ENCODE results near the gene POLR3H. TPM values are rescaled to one million over a fixed set of nuclear protein-coding genes. Genes with fewer than 3 reads are reported as not detected.

The POLR3H gene
- total RNA-seq, 1 donor from 2014 or later, result 44.5 TPM

DNA sequence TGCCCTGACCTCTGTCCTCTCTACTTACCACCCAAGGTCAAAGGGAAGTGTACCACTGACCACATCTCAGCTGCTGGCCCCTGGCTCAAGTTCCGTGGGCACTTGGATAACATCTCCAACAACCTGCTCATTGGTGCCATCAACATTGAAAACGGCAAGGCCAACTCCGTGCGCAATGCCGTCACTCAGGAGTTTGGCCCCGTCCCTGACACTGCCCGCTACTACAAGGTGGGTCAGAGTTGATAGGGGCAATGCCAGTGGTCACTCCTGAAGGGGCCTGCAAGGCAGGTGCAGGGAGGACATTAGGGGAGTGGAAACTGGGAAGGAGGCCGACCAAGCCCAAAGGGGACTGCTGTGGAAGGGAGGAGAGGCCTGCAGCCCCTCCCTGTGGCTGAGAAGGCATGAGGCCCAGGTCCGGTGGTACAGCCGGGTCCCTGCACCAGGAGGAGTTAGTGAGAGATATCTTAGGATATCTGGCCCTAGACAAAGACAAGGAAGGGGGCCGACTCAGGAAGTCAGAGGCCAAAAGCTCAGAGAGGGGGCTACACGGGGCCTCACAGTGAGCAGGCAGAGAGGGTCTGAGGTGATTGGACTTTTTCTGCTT is 17.9 kb downstream of the POLR3H start:
- H2AFZ ChIP-seq (ENCODE audit: low read depth, low read length), result no peak overlapping the region
- TF ChIP-seq, protein P1, sequence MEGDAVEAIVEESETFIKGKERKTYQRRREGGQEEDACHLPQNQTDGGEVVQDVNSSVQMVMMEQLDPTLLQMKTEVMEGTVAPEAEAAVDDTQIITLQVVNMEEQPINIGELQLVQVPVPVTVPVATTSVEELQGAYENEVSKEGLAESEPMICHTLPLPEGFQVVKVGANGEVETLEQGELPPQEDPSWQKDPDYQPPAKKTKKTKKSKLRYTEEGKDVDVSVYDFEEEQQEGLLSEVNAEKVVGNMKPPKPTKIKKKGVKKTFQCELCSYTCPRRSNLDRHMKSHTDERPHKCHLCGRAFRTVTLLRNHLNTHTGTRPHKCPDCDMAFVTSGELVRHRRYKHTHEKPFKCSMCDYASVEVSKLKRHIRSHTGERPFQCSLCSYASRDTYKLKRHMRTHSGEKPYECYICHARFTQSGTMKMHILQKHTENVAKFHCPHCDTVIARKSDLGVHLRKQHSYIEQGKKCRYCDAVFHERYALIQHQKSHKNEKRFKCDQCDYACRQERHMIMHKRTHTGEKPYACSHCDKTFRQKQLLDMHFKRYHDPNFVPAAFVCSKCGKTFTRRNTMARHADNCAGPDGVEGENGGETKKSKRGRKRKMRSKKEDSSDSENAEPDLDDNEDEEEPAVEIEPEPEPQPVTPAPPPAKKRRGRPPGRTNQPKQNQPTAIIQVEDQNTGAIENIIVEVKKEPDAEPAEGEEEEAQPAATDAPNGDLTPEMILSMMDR (IDR thresholded peaks at IDR 0.05; ENCODE audit: insufficient read depth, low read depth, low read length), result no peak
- no peak for TF ChIP-seq EZH2 (IDR thresholded peaks at IDR 0.05; ENCODE audit: insufficient read depth, low read length)
- no peaks in the 10 kb centered on the region for H3K27me3 Mint-ChIP-seq (ENCODE audit: low read depth, unreplicated experiment)
- H3K4me1 Mint-ChIP-seq (ENCODE audit: low read depth, unreplicated experiment), result peaks cover 4% of the 10 kb centered on the region
- H4K20me1 ChIP-seq (ENCODE audit: insufficient read depth, low read length), result peaks cover 67% of the 10 kb centered on the region
- H3K9me3 Mint-ChIP-seq (ENCODE audit: unreplicated experiment), result peaks cover 2% of the 10 kb centered on the region
- peak overlapping the region; percentile 34 for H3K27ac Mint-ChIP-seq (ENCODE audit: unreplicated experiment)
- DNase-seq (ENCODE audit: low read depth), result no peak
- peaks cover 19% of the 10 kb centered on the region for H3K36me3 ChIP-seq (ENCODE audit: insufficient read depth, low read length)
- peaks cover 14% of the 10 kb centered on the region for H3K79me2 ChIP-seq (ENCODE audit: insufficient read depth, low read length)
- no peak overlapping the region for H3K4me3 ChIP-seq (ENCODE audit: insufficient read depth, low read depth, low read length)
- no peak overlapping the region for H3K9ac ChIP-seq (ENCODE audit: low read length)
- no peaks in the 10 kb centered on the region for H3K9me3 ChIP-seq (ENCODE audit: insufficient read depth, low read depth, low read length)
- H3K4me3 Mint-ChIP-seq (ENCODE audit: unreplicated experiment), result no peak overlapping the region
- H3K4me1 ChIP-seq (ENCODE audit: insufficient read depth, low read length), result peaks cover 9% of the 10 kb centered on the region
- H3K36me3 Mint-ChIP-seq (ENCODE audit: low read depth, unreplicated experiment), result peaks cover 15% of the 10 kb centered on the region
- H3K27ac ChIP-seq (ENCODE audit: low read depth, low read length), result no peak overlapping the region
- no peak overlapping the region for H3K4me2 ChIP-seq (ENCODE audit: low read length)
- H3K27me3 ChIP-seq (ENCODE audit: insufficient read depth, low read length), result no peaks in the 10 kb centered on the region
- FAIRE-seq, result no peak

DNA sequence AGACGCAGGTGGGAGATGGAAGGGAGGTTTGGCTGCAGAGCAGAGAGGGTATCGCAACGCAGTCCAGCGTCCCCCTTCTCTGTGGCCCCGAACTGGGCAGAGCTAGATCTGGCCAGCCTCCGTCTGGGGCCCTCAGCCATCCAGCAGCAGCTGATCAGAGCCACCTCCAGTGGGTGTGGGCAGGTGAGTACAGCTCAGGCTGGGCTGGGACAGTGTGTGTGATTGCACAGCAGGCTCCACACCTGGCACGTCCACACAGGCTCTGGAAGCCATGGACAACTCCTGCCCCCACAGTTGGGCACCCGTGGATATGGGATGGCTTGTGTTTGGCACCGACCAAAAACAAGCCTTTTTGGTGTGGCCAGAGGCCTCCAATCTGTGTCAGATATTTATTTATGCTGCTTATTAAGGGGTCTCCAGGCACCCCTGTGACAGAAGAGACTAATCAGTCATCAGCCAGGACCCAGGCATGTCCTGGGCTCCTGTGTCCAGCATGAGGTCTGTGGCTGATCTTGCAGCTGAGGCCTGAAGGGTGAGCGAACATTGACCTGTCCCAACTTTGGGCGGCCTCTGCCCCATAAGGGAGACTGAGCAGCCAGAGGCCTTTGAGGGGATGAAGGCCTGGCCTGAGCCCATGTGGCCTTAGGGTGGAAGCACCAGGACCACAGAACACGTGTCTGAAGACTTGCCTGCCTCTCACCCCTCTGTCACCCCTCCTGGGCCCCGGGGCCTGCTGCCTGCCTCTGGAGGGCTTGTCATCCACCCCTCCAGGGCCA is 18.6 kb downstream of the POLR3H start:
- Histone ChIP-seq H2AFZ (ENCODE audit: low read depth, low read length) (no peak overlapping the region), H3K4me2 (ENCODE audit: low read length) (no peak overlapping the region), H3K36me3 (ENCODE audit: insufficient read depth, low read length) (peaks cover 19% of the 10 kb centered on the region), H3K27me3 (ENCODE audit: insufficient read depth, low read length) (no peaks in the 10 kb centered on the region), H3K27ac (ENCODE audit: low read depth, low read length) (no peak overlapping the region), H3K9me3 (ENCODE audit: insufficient read depth, low read depth, low read length) (no peaks in the 10 kb centered on the region), H4K20me1 (ENCODE audit: insufficient read depth, low read length) (peaks cover 60% of the 10 kb centered on the region), H3K79me2 (ENCODE audit: insufficient read depth, low read length) (peaks cover 8% of the 10 kb centered on the region), H3K4me3 (ENCODE audit: insufficient read depth, low read depth, low read length) (no peak overlapping the region), H3K4me1 (ENCODE audit: insufficient read depth, low read length) (peaks cover 9% of the 10 kb centered on the region), H3K9ac (ENCODE audit: low read length) (no peak overlapping the region)
- H3K4me1 Mint-ChIP-seq (ENCODE audit: low read depth, unreplicated experiment), result peaks cover 4% of the 10 kb centered on the region
- no peak overlapping the region for H3K4me3 Mint-ChIP-seq (ENCODE audit: unreplicated experiment)
- peaks cover 2% of the 10 kb centered on the region for H3K9me3 Mint-ChIP-seq (ENCODE audit: unreplicated experiment)
- H3K27me3 Mint-ChIP-seq (ENCODE audit: low read depth, unreplicated experiment), result no peaks in the 10 kb centered on the region
- no peak for FAIRE-seq
- peaks cover 12% of the 10 kb centered on the region for H3K36me3 Mint-ChIP-seq (ENCODE audit: low read depth, unreplicated experiment)
- DNase-seq (ENCODE audit: low read depth), result no peak
- peak overlapping the region; percentile 34 for H3K27ac Mint-ChIP-seq (ENCODE audit: unreplicated experiment)
- TF ChIP-seq, protein P1 (IDR thresholded peaks at IDR 0.05; ENCODE audit: insufficient read depth, low read depth, low read length), result no peak
- TF ChIP-seq EZH2 (IDR thresholded peaks at IDR 0.05; ENCODE audit: insufficient read depth, low read length), result no peak

Measured in astrocyte (in vitro differentiated cells and primary cell).